Stimulated activated naive CD8-positive, alpha-beta T cell treated with anti-CD3 and anti-CD28 coated beads, Interleukin-15, Interleukin-2, amounts not matched to agents 100 U/mL and 50 U/mL, for 24 hours (primary cell): Measurements from ENCODE around the gene TUBA8.
A peak's percentile ranks its signal among the peaks of the same experiment; 100 is the strongest.
"Not testable (repeated sequence)": the region's sequence is repeated elsewhere in the genome, so short reads cannot be mapped to it uniquely, and the experiment has no call there.

Experiments used
- ATAC-seq: fragments of 150-1000 bp; cut with Tn5 transposase; one replicate; pipeline ENCODE4 v1.10.0; 2021
- DNase-seq: peaks from one replicate; pipeline ENCODE4 v3.0.0; 2021

The TUBA8 gene

GRCh38 chr22:18106550-18107341 lies 3.9 kb upstream of the TUBA8 start:
- ATAC-seq = not testable (repeated sequence)
- DNase-seq = peak; percentile 38

DNA sequence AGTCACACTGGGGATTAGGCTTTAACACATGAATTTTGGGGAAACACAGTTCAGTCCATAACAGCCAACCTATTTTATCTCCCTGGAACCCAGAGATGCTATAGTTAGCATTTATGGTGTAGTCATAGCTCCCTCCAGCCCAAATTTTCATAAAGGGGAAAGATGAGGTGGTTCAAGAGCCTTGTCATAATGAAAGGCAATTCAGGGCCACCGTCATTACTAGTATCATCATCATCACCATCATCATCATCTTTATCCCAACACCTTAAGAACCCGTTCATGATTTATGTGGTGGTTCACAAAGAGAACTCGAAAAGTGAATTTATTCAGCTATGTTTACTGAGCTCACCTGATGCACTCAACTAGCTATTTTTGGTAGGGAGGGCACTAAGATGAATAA lies 2.4 kb upstream of the TUBA8 start:
- DNase-seq = no peak
- ATAC-seq = no peak

DNA sequence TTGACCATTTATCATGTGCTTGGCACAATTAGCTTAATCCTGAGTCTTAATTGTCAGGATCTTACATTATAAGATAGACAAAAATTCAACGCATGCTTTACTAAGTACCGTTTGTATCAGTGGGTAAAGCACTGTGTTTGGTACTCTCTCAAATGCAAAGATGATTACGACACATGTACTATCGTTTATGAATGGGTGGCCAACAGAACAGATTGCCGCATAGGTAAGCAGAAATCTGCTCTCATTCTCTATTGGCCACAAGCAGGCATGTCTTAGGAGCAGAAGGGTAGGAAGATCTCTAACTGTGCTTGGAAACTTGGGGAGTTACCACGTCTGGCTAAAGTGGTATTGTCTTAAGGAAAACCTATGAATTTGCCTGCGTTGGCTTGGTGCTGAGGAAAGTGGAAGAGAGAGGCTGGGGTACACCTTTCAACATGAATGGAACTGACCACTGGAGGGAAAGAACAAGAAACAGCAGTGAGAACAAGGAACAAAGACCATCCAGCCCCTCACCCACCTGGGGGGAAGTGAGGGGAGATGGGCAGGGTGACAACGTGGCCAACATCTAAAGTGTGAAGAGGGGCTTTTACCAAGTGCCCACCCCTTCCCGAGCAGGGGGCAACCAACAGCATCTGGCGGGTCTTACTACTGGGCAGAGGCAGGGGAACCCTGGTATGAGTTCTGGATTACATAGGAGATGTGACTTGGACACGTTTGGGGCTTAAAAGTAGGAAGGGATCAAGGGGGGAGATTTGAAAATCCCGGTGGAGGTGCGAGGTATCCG lies 1.0 kb upstream of the TUBA8 start:
- no peak for ATAC-seq

DNA sequence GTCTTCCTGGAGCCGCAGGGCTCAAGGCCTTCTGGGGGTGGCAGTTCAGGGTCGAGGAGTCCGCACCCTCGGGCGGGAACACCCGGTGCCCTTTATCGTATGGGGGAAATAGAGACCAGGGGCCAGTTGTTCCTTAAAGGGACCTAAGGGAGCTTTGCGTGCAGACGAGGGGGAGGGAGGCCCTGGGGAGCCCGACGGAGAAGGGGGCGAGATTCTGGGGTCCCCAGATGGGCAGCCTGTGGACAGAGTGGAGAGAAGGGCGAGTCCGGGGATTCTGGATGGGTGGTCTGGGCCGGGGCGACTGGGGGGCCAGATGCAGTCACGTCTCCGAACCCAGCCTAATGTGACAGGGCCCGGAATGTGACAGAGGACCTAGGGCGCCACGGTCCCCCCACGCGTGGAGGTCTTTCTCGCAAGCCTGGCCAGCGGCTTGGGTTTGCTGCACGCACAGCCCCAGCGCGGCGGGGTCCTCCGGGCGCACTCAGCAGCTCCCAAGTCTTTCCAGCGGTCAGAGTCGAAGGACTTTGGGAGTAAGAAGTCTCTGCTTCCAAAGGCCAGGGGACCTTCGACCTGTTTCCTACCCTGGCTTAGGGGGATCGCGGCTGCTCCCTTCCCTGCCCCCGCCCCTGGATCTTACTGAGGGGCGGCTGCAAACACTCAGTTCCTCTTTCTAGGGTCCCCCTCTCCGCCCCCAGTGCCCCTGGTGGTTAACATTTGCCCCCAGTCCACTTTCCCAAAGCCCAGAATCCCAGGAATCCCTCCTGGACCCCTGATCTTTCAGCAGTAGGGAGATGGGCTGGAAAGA lies 547 bp downstream of the TUBA8 start:
- no peak for ATAC-seq
- DNase-seq = no peak

More for the DNA sequence above, 1.0 kb upstream of the TUBA8 start:
- DNase-seq = no peak

DNA sequence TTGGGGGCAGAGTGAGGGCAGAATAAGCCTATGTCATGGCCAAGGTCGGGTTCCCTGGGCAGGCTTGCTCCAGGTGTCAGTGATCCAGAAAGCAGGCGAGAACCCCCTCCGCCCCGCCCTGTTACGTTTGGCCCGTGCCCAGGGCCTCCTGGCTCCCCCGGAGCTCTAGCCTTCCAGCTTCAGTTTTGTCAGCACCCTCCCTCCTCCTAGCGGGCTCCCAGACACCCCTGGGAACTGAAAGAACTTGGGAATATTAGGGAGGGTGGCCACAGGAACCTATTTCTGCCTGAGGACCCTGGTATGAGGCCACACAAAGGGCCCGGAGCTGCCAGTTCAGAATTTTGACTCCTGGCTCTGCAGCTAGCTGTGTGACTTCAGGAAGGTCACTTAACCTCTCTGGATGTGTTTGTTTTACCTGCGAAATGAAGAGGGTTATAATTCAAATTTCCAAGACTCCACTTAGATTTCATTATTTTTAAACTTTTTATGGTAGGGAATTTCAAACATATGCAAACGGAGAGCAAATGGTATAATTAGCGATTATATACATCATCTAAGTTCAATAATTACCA lies 1.2 kb downstream of the TUBA8 start:
- ATAC-seq (no peak), DNase-seq (no peak)

GRCh38 chr22:18112440-18112839 lies 1.8 kb downstream of the TUBA8 start:
- ATAC-seq = no peak

GRCh38 chr22:18113680-18114394 lies 3.2 kb downstream of the TUBA8 start:
- DNase-seq (no peak), ATAC-seq (no peak)

More at GRCh38 chr22:18112440-18112839, 1.8 kb downstream of the TUBA8 start:
- no peak for DNase-seq

- DNase-seq (no peak), ATAC-seq (no peak)
Measured at GRCh38 chr22:18114495-18114894, 3.9 kb downstream of the TUBA8 start.

DNA sequence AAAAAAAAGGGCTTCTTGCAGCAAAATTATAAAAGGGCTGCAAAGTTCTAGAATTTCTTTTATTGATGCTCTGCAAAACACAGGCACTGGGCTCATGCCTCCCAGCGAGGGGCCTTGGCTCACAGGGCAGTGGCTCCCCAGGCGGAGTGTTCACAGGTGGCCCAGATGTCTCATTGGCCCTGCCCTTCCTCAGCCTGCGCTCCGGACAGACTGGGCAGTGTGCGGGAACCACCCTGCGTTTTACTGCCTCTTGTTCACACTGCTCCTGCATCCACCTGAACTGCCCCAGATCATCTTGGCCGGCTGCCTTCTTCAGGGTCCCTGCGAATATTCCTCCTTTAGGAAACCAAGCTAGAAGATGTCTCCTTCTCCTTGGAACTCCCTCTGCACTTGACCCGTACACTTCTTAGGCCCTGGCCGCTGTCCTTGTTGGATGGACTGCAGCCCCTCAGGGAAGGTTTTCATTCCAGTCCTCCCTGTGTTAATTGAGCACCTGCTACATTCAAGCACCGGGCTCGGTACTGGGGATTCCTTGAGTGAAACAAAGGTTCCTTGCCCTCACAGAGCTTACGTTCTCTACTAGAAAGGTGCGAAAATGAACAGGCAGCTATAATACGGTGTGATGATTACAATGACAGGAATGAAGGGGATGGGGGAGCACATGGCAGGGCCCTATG lies 4.5 kb downstream of the TUBA8 start:
- no peak for ATAC-seq
- no peak for DNase-seq

- DNase-seq = no peak
- ATAC-seq = no peak
Measured at GRCh38 chr22:18115906-18116371, 5.3 kb downstream of the TUBA8 start.

DNA sequence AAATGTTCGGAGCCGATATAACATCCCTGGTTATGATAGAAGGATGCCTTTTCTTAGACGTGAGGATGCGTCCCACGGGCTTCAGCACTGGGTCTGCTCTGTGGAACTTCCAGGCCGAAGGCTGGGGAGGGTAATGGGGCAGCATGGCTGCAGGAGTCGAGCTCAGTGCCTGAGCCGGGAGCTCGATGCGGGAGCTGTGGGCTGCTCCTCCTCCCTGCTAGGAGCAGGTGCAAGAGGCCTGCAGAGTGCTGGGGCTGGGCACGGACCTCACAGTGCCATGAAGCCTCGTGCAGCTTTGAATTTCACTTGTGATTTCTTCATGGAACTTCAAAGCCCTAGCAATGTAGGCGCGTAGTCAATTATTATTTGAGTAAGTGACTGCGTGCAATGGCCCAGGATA lies 6.0 kb downstream of the TUBA8 start:
- ATAC-seq (no peak), DNase-seq (no peak)

DNA sequence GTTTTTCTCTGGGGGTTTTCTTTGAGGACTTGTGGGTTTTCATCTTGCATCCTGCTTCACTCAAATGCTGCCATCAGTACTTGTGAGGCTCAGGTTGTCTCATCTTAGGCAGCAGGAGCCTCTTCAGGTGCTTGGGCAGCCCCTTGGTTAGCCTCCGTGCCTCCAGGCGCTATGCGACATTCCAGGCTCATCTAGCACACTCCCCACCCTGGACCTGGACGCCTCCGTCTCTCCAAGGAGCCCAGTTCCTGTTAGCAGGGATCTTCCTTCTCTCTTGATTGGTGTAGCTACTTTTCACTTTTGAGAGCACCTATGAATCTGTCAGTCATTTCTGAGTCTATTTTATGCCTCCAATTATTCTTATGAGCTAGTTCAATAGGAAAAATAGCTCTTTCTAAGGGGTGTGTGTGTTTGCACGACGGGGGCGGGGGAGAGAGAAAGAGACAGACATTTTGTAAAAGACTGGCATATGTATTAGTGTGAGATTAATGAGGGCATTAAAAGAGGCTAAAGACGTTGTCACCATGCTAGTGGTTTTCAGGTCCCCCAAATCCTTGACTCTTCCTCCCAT lies 7.8 kb downstream of the TUBA8 start:
- ATAC-seq (no peak), DNase-seq (no peak)

DNA sequence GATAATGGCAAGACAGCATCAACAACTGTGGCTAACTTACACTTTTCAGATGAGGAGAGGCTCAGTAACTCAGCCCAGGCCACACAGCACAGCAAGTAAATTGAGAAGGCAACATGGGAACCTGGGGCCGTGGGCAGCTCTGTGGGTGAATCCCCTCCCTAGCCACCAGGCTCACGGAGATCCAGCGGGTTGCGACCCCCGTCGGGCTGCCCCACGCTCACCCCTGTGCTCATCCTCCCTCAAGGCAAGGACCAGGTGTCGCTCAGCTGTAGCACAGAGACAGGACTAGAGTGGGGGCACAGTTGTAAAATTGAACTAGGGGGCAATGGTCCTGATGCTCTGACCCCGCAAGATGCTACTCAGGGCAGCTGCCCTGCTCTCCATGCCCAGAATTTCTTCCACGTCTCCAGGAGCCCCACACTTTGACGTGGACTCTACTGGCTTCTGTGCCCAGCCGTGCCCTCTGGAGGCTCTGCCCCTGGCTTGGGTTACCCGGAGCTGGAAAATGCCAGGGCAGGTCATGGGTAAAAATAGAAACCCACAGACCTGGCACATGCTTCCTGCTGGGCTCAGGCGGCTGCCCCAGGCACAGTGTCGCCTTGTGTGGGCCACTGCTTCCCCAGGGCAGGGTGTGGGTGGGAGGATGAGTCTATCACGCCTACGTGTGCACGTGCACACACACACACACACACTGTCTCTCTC lies 9.0 kb downstream of the TUBA8 start:
- DNase-seq (no peak), ATAC-seq (peak; percentile 25)

DNA sequence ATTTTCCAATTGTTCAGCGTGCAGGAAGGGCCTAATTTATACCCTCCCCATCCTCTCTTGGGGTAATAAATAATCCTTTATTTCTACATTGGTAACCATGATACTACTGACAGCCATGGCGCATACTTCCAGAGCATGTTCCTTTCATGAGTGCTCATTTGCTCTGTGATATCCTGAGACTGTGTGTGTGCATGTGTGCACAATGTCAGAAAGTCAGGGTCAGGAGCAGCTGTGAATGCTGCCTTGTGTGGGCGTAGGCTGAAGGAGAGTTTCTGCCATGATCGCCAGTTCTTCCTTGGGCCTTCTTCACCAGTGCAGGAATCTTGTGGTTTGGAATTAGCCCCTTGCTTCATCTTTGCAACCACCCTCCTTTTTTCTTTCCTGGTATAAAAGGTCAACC lies 10.2 kb downstream of the TUBA8 start:
- no peak for ATAC-seq

GRCh38 chr22:18121506-18121905 lies 10.9 kb downstream of the TUBA8 start:
- DNase-seq (no peak), ATAC-seq (no peak)

More for the DNA sequence above, 10.2 kb downstream of the TUBA8 start:
- DNase-seq = no peak

GRCh38 chr22:18121954-18122554 lies 11.4 kb downstream of the TUBA8 start:
- ATAC-seq (no peak), DNase-seq (no peak)

DNA sequence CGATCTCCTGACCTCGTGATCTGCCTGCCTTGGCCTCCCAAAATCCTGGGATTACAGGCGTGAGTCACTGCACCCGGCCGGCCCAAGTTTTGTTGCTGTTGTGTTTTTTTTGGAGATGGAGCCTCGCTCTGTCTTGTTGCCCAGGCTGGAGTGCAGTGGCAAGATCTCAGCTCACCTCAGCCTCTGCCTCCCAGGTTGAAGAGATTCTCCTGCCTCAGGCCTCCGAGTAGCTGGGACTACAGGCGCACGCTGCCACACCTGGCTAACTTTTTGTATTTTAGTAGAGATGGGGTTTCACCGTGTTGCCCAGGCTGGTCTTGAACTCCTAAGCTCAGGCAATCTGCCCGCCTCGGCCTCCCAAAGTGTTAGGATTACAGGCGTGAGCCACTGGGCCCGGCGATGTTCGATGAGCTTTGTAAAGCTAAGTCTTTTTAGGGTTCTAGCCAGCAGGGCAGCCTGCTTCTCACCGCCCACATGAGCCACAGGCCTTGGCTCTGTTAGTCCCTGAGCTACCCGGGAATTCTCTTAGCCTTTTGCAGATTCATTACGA lies 12.9 kb downstream of the TUBA8 start:
- not testable (repeated sequence) for DNase-seq, ATAC-seq

DNA sequence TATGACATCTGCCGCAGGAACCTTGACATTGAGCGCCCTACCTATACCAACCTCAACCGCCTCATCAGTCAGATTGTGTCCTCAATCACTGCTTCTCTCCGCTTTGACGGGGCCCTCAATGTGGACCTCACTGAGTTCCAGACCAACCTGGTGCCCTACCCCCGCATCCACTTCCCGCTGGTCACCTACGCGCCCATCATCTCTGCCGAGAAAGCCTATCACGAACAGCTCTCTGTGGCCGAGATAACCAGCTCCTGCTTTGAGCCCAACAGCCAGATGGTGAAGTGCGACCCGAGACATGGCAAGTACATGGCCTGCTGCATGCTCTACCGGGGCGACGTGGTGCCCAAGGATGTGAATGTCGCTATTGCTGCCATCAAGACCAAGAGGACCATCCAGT lies 16.0 kb downstream of the TUBA8 start:
- DNase-seq (no peak), ATAC-seq (no peak)

GRCh38 chr22:18130018-18130417 lies 19.4 kb downstream of the TUBA8 start:
- ATAC-seq = no peak
- no peak for DNase-seq
